Non-pigmented ciliary epithelial cell (primary cell): Measurements from ENCODE around the gene USP31.

Experiments
- DNase-seq: peaks from one replicate; pipeline ENCODE4 v3.0.0-alpha.2; 2010; ENCODE audit warnings: low read depth

USP31 gene

GRCh38 chr16:23149267-23149992 is at the start of gene USP31:
TSS of gene USP31 (minus strand) at chr16:23149452. CDS start at chr16:23149270, 182 bp downstream.
- DNase-seq, result peak; percentile 72

GRCh38 chr16:23196539-23196938 is 47.3 kb upstream of the USP31 start:
- DNase-seq, result no peak

- DNase-seq, result no peak
Observed at GRCh38 chr16:23195366-23195978, 46.2 kb upstream of the USP31 start.

- no peak for DNase-seq
Observed at GRCh38 chr16:23194497-23195221, 45.4 kb upstream of the USP31 start.

GRCh38 chr16:23188911-23189310 is 39.7 kb upstream of the USP31 start:
- DNase-seq, result no peak

- no peak for DNase-seq
Observed at GRCh38 chr16:23187341-23187740, 38.1 kb upstream of the USP31 start.

GRCh38 chr16:23186171-23186570 is 36.9 kb upstream of the USP31 start:
- DNase-seq, result no peak

GRCh38 chr16:23185656-23186055 is 36.4 kb upstream of the USP31 start:
- no peak for DNase-seq

GRCh38 chr16:23183543-23183862 is 34.3 kb upstream of the USP31 start:
- no peak for DNase-seq

GRCh38 chr16:23182679-23183542 is 33.7 kb upstream of the USP31 start, which contains the start of gene SCNN1G:
TSS of gene SCNN1G (plus strand) at chr16:23182745. CDS start at chr16:23186272, 3,527 bp downstream.
- no peak for DNase-seq

- no peak for DNase-seq
Observed at GRCh38 chr16:23182206-23182678, 33.0 kb upstream of the USP31 start.

GRCh38 chr16:23181506-23181905 is 32.3 kb upstream of the USP31 start:
- DNase-seq, result no peak

- DNase-seq, result no peak
Observed at GRCh38 chr16:23175651-23176050, 26.4 kb upstream of the USP31 start.

GRCh38 chr16:23174622-23175021 is 25.4 kb upstream of the USP31 start:
- DNase-seq, result no peak

GRCh38 chr16:23172994-23173393 is 23.7 kb upstream of the USP31 start:
- no peak for DNase-seq

GRCh38 chr16:23172583-23172982 is 23.3 kb upstream of the USP31 start:
- no peak for DNase-seq

- DNase-seq, result no peak
Observed at GRCh38 chr16:23164736-23165135, 15.5 kb upstream of the USP31 start.

GRCh38 chr16:23163921-23164320 is 14.7 kb upstream of the USP31 start:
- DNase-seq, result no peak

GRCh38 chr16:23160574-23160973 is 11.3 kb upstream of the USP31 start:
- no peak for DNase-seq

- DNase-seq, result no peak
Observed at GRCh38 chr16:23160082-23160481, 10.8 kb upstream of the USP31 start.

GRCh38 chr16:23158114-23158513 is 8.9 kb upstream of the USP31 start:
- DNase-seq, result no peak

- DNase-seq, result no peak
Observed at GRCh38 chr16:23156946-23157460, 7.8 kb upstream of the USP31 start.
